Measurements from ENCODE around the gene RAB29. TPM values are rescaled to one million over a fixed set of nuclear protein-coding genes. Genes with fewer than 3 reads are reported as not detected.
A peak's percentile ranks its signal among the peaks of the same experiment; 100 is the strongest.

Gene RAB29
- total RNA-seq, 2 donors from 2014 or later, result 7.6 to 11.2 TPM

GRCh38 chr1:205782627-205783432, 7.5 kb upstream of the RAB29 start:
- DNase-seq (no peak), ATAC-seq (no peak)
- no peaks in the 10 kb centered on the region for H3K9me3 ChIP-seq
- H3K27me3 ChIP-seq, result no peaks in the 10 kb centered on the region
- H3K27ac ChIP-seq, result no peak overlapping the region
- intact Hi-C loops (cut with DNase I), result no loop called here
- no peaks in the 10 kb centered on the region for H3K4me1 ChIP-seq
- no peak overlapping the region for H3K4me3 ChIP-seq
- TF ChIP-seq POLR2A (IDR thresholded peaks at IDR 0.05), result no peak
- TF ChIP-seq CTCF (IDR thresholded peaks at IDR 0.05), result no peak
- no peaks in the 10 kb centered on the region for H3K36me3 ChIP-seq (replicated peaks in 1 of 2; ENCODE audit: insufficient read depth in 1 of 2, low read depth in 2 of 2)
- 74 to 80% methylated on average over 4 of the region's 4 CpGs for WGBS, 2 donors

- 87 to 91% methylated on average over 5 of the region's 5 CpGs for WGBS, 2 donors
- peaks cover 6% of the 10 kb centered on the region for H3K4me1 ChIP-seq
- no peak overlapping the region for H3K27ac ChIP-seq
- H3K36me3 ChIP-seq (replicated peaks in 1 of 2; ENCODE audit: insufficient read depth in 1 of 2, low read depth in 2 of 2), result no peaks in the 10 kb centered on the region
- intact Hi-C loops (cut with DNase I), result no loop called here
- no peaks in the 10 kb centered on the region for H3K9me3 ChIP-seq
- no peaks in the 10 kb centered on the region for H3K27me3 ChIP-seq
- ATAC-seq (no peak), DNase-seq (no peak)
- H3K4me3 ChIP-seq, result no peak overlapping the region
- TF ChIP-seq POLR2A (IDR thresholded peaks at IDR 0.05) (no peak), CTCF (IDR thresholded peaks at IDR 0.05) (no peak)
Measured at GRCh38 chr1:205780335-205780734, 5.1 kb upstream of the RAB29 start.

- ATAC-seq (no peak), DNase-seq (no peak)
- Histone ChIP-seq H3K4me3 (no peak overlapping the region), H3K27ac (no peak overlapping the region), H3K27me3 (no peaks in the 10 kb centered on the region), H3K9me3 (no peaks in the 10 kb centered on the region), H3K36me3 (replicated peaks in 1 of 2; ENCODE audit: insufficient read depth in 1 of 2, low read depth in 2 of 2) (no peaks in the 10 kb centered on the region), H3K4me1 (peaks cover 13% of the 10 kb centered on the region)
- intact Hi-C loops (cut with DNase I), result no loop called here
- TF ChIP-seq POLR2A (IDR thresholded peaks at IDR 0.05), result no peak
- TF ChIP-seq CTCF (IDR thresholded peaks at IDR 0.05), result no peak
- 61 to 63% methylated on average over 2 of the region's 2 CpGs for WGBS, 2 donors
Measured at GRCh38 chr1:205777994-205778393, 2.7 kb upstream of the RAB29 start.

- DNase-seq (no peak), ATAC-seq (peak; percentile 30)
- TF ChIP-seq POLR2A (IDR thresholded peaks at IDR 0.05) (no peak), CTCF (IDR thresholded peaks at IDR 0.05) (no peak)
- no peaks in the 10 kb centered on the region for H3K27me3 ChIP-seq
- H3K4me3 ChIP-seq, result no peak overlapping the region
- H3K27ac ChIP-seq, result no peak overlapping the region
- H3K36me3 ChIP-seq (replicated peaks in 1 of 2; ENCODE audit: insufficient read depth in 1 of 2, low read depth in 2 of 2), result no peaks in the 10 kb centered on the region
- peaks cover 13% of the 10 kb centered on the region for H3K4me1 ChIP-seq
- H3K9me3 ChIP-seq, result no peaks in the 10 kb centered on the region
- intact Hi-C loops (cut with DNase I), result no loop called here
Measured at GRCh38 chr1:205775717-205776056, 405 bp upstream of the RAB29 start.

Data from body of pancreas (tissue), 4 donors.